ENCODE results near the gene MGAT2.
A peak's percentile ranks its signal among the peaks of the same experiment; 100 is the strongest.
"Not testable (repeated sequence)": the region's sequence is repeated elsewhere in the genome, so short reads cannot be mapped to it uniquely, and the experiment has no call there.

Gene MGAT2

GRCh38 chr14:49640540-49641417 lies 20.2 kb downstream of the MGAT2 start:
- TF ChIP-seq CTCF (conservative IDR thresholded peaks at IDR 0.05) (no peak), ZFX (IDR thresholded peaks at IDR 0.05) (no peak)
- H3K27ac ChIP-seq, result peak overlapping the region; percentile 58

GRCh38 chr14:49641697-49642129 lies 21.1 kb downstream of the MGAT2 start:
- H3K27ac ChIP-seq, result peak overlapping the region; percentile 58; the same call in 1 of the 2 replicates
- TF ChIP-seq ZFX (IDR thresholded peaks at IDR 0.05), result no peak
- TF ChIP-seq CTCF (conservative IDR thresholded peaks at IDR 0.05), result no peak

- TF ChIP-seq CTCF (conservative IDR thresholded peaks at IDR 0.05), result no peak
- no peak for TF ChIP-seq ZFX (IDR thresholded peaks at IDR 0.05)
- peak overlapping the region; percentile 58; the same call in 1 of the 2 replicates for H3K27ac ChIP-seq
These were observed 21.6 kb downstream of the MGAT2 start for GRCh38 chr14:49642163-49642562.

GRCh38 chr14:49653508-49653907 lies 32.9 kb downstream of the MGAT2 start:
- no peak for TF ChIP-seq ZFX (IDR thresholded peaks at IDR 0.05)
- TF ChIP-seq CTCF (conservative IDR thresholded peaks at IDR 0.05), result no peak

GRCh38 chr14:49654511-49654910 lies 33.9 kb downstream of the MGAT2 start:
- TF ChIP-seq ZFX (IDR thresholded peaks at IDR 0.05), result no peak
- no peak for TF ChIP-seq CTCF (conservative IDR thresholded peaks at IDR 0.05)
- H3K27ac ChIP-seq, result no peak overlapping the region

More at GRCh38 chr14:49653508-49653907, 32.9 kb downstream of the MGAT2 start:
- H3K27ac ChIP-seq, result no peak overlapping the region

- not testable (repeated sequence) for H3K27ac ChIP-seq
These were observed 36.9 kb downstream of the MGAT2 start for GRCh38 chr14:49657500-49657899.

GRCh38 chr14:49659526-49660455 lies 39.2 kb downstream of the MGAT2 start:
- H3K27ac ChIP-seq, result no peak overlapping the region
- TF ChIP-seq CTCF (conservative IDR thresholded peaks at IDR 0.05) (no peak), ZFX (IDR thresholded peaks at IDR 0.05) (no peak)
